8988T (cell line): ENCODE measurements around the gene PADI1.

Source experiments
- DNase-seq: peaks from one replicate; pipeline ENCODE4 v3.0.0; 2011

The PADI1 gene

GRCh38 chr1:17204546-17205440, at the start of gene PADI1:
PADI1 (plus strand) TSS chr1:17205128; CDS start chr1:17205218, 90 bp downstream.
- DNase-seq = no peak

GRCh38 chr1:17155257-17155920, 49.5 kb upstream of the PADI1 start:
- no peak for DNase-seq

- DNase-seq = no peak
These were observed 48.8 kb upstream of the PADI1 start for GRCh38 chr1:17156108-17156507.

GRCh38 chr1:17158961-17159360, 46.0 kb upstream of the PADI1 start:
- no peak for DNase-seq

GRCh38 chr1:17161137-17161740, 43.7 kb upstream of the PADI1 start:
- no peak for DNase-seq

- DNase-seq = no peak
These were observed 42.8 kb upstream of the PADI1 start for GRCh38 chr1:17161926-17162800.

GRCh38 chr1:17162941-17163340, 42.0 kb upstream of the PADI1 start:
- DNase-seq = no peak

- no peak for DNase-seq
These were observed 41.6 kb upstream of the PADI1 start for GRCh38 chr1:17163371-17163770.

- no peak for DNase-seq
These were observed 40.9 kb upstream of the PADI1 start for GRCh38 chr1:17163789-17164666.

- DNase-seq = no peak
These were observed 39.1 kb upstream of the PADI1 start for GRCh38 chr1:17165823-17166222.

GRCh38 chr1:17167041-17167785, 37.7 kb upstream of the PADI1 start:
- no peak for DNase-seq

GRCh38 chr1:17167786-17168090, 37.2 kb upstream of the PADI1 start:
- DNase-seq = no peak

- DNase-seq = no peak
These were observed 36.6 kb upstream of the PADI1 start for GRCh38 chr1:17168091-17168876.

GRCh38 chr1:17170571-17170970, 34.4 kb upstream of the PADI1 start:
- DNase-seq = no peak

GRCh38 chr1:17173217-17173616, 31.7 kb upstream of the PADI1 start:
- no peak for DNase-seq

GRCh38 chr1:17176306-17177061, 28.4 kb upstream of the PADI1 start:
- DNase-seq = no peak

- DNase-seq = no peak
These were observed 27.3 kb upstream of the PADI1 start for GRCh38 chr1:17177651-17178050.

GRCh38 chr1:17181781-17182464, 23.0 kb upstream of the PADI1 start:
- no peak for DNase-seq
